HEK293 (cell line): ENCODE results near the gene INPP4B.

Experiments
- CTCF ChIA-PET: fragments of 350-600 bp; formaldehyde crosslinking; extraction: SDS; loops from one replicate; lab custom pipeline; 2021; ENCODE audit warnings: antibody characterized with exemption; lab: Yijun Ruan, JAX
- POLR2A ChIA-PET: fragments of 300-600 bp; formaldehyde crosslinking; extraction: SDS; loops from one replicate; lab custom pipeline; 2020; ENCODE audit warnings: antibody characterized with exemption, inconsistent platforms; lab: Yijun Ruan, JAX
- H3K27ac ChIP-seq: fragments of 200-500 bp; sonication (Bioruptor generic); 2 replicates; pipeline ENCODE4 v1.5.1; 2014; ENCODE audit warnings: low read depth, low read length, control low read depth, inconsistent platforms; ENCODE audit errors: extremely low read depth
- H3K36me3 ChIP-seq, 2 experiments: fragments of 200-500 bp in 1 of 2; sonication (Bioruptor generic) in 1 of 2; 1 replicate in 1 of 2; 2 replicates in 1 of 2; pipeline ENCODE4 v1.5.1; 2014 to 2017; ENCODE audit warnings: inconsistent platforms in 2 of 2, low read length in 2 of 2; ENCODE audit not compliant: control insufficient read depth in 2 of 2, insufficient read depth in 1 of 2
- H3K4me1 ChIP-seq: fragments of 200-500 bp; sonication (Bioruptor generic); 2 replicates; pipeline ENCODE4 v1.5.1; 2014; ENCODE audit warnings: mild to moderate bottlenecking, low read length, inconsistent platforms; ENCODE audit not compliant: control insufficient read depth, insufficient read depth
- H3K4me3 ChIP-seq: 2 replicates; pipeline ENCODE4 v1.5.1; 2011; ENCODE audit warnings: low read depth, mild to moderate bottlenecking, control low read depth, low read length, moderate library complexity
- H3K9me3 ChIP-seq: fragments of 200-500 bp; sonication (Bioruptor generic); 2 replicates; pipeline ENCODE4 v1.5.1; 2014; ENCODE audit warnings: low read depth, low read length, inconsistent platforms; ENCODE audit not compliant: control insufficient read depth, insufficient read depth
- AEBP2 ChIP-seq: fragments of 450-650 bp; formaldehyde crosslinking; IDR thresholded peaks from 2 replicates; pipeline ENCODE4 v1.5.1; 2016; ENCODE audit warnings: missing biosample characterization, missing genetic modification characterization, borderline replicate concordance
- ELK4 ChIP-seq: IDR thresholded peaks from 2 replicates; pipeline ENCODE4 v1.6.1; 2011; ENCODE audit warnings: mild to moderate bottlenecking, low read depth, low read length, borderline replicate concordance
- HIC1 ChIP-seq: fragments of 450-650 bp; formaldehyde crosslinking; IDR thresholded peaks from 2 replicates; pipeline ENCODE4 v1.5.1; 2016; ENCODE audit warnings: missing biosample characterization, missing genetic modification characterization
- MZF1 ChIP-seq: fragments of 450-650 bp; formaldehyde crosslinking; IDR thresholded peaks from 2 replicates; pipeline ENCODE4 v1.5.1; 2017; ENCODE audit warnings: missing biosample characterization, missing genetic modification characterization, borderline replicate concordance
- OSR2 ChIP-seq: fragments of 450-650 bp; formaldehyde crosslinking; IDR thresholded peaks from 2 replicates; pipeline ENCODE4 v1.5.1; 2016; ENCODE audit warnings: missing biosample characterization, missing genetic modification characterization
- SCRT2 ChIP-seq: fragments of 450-650 bp; formaldehyde crosslinking; IDR thresholded peaks from 2 replicates; pipeline ENCODE4 v1.5.1; 2016; ENCODE audit warnings: missing biosample characterization, missing genetic modification characterization
- YY2 ChIP-seq: fragments of 450-650 bp; formaldehyde crosslinking; IDR thresholded peaks from 2 replicates; pipeline ENCODE4 v1.5.1; 2016; ENCODE audit warnings: missing biosample characterization, missing genetic modification characterization
- ZBTB17 ChIP-seq: fragments of 450-650 bp; formaldehyde crosslinking; IDR thresholded peaks from 2 replicates; pipeline ENCODE4 v1.5.1; 2016; ENCODE audit warnings: missing biosample characterization, missing genetic modification characterization
- ZNF211 ChIP-seq: fragments of 450-650 bp; formaldehyde crosslinking; IDR thresholded peaks from 2 replicates; pipeline ENCODE4 v1.5.1; 2016; ENCODE audit warnings: low read depth, missing biosample characterization, missing genetic modification characterization
- ZNF350 ChIP-seq: fragments of 450-650 bp; formaldehyde crosslinking; IDR thresholded peaks from 2 replicates; pipeline ENCODE4 v1.5.0; 2017; ENCODE audit warnings: missing biosample characterization, mild to moderate bottlenecking, missing genetic modification characterization
- ZNF37A ChIP-seq: fragments of 450-650 bp; IDR thresholded peaks from 2 replicates; pipeline ENCODE4 v1.5.1; 2018; ENCODE audit warnings: missing biosample characterization, missing genetic modification characterization
- ZNF529 ChIP-seq: fragments of 450-650 bp; formaldehyde crosslinking; IDR thresholded peaks from 2 replicates; pipeline ENCODE4 v1.5.1; 2017; ENCODE audit warnings: missing genetic modification characterization, missing biosample characterization; ENCODE audit not compliant: insufficient replicate concordance
- ZNF610 ChIP-seq: fragments of 450-650 bp; formaldehyde crosslinking; IDR thresholded peaks from 2 replicates; pipeline ENCODE4 v1.5.1; 2016; ENCODE audit warnings: missing biosample characterization, missing genetic modification characterization, borderline replicate concordance
- ZNF768 ChIP-seq: fragments of 450-650 bp; formaldehyde crosslinking; IDR thresholded peaks from 2 replicates; pipeline ENCODE4 v1.5.1; 2018; ENCODE audit warnings: missing biosample characterization, mild to moderate bottlenecking, missing genetic modification characterization
- ZSCAN23 ChIP-seq: fragments of 450-650 bp; formaldehyde crosslinking; IDR thresholded peaks from 2 replicates; pipeline ENCODE4 v1.5.1; 2016; ENCODE audit warnings: missing biosample characterization, missing genetic modification characterization
- ZSCAN4 ChIP-seq: fragments of 450-650 bp; formaldehyde crosslinking; IDR thresholded peaks from 2 replicates; pipeline ENCODE4 v1.5.1; 2017; ENCODE audit warnings: missing biosample characterization, missing genetic modification characterization

The INPP4B gene

GRCh38 chr4:142373610-142374009 is 472.5 kb downstream of the INPP4B start:
- POLR2A ChIA-PET = no interaction called here
- TF ChIP-seq MZF1 (tag by site-specific recombination) = no peak
- 0 out of 2 replicates have a peak, but pooled peaks have one; percentile 33 for TF ChIP-seq OSR2
- H3K4me1 ChIP-seq = peaks cover 3% of the 10 kb centered on the region; the same call in 1 of the 2 replicates
- H3K4me3 ChIP-seq = no peak overlapping the region
- CTCF ChIA-PET = no interaction called here
- no peaks in the 10 kb centered on the region for H3K9me3 ChIP-seq
- no peaks in the 10 kb centered on the region for H3K36me3 ChIP-seq
- H3K27ac ChIP-seq = no peak overlapping the region

GRCh38 chr4:142372530-142373260 is 473.4 kb downstream of the INPP4B start:
- POLR2A ChIA-PET = no interaction called here
- H3K9me3 ChIP-seq = no peaks in the 10 kb centered on the region
- H3K36me3 ChIP-seq = no peaks in the 10 kb centered on the region
- H3K4me3 ChIP-seq = no peak overlapping the region
- no peak for TF ChIP-seq ZSCAN4 (tag by site-specific recombination)
- no peak for TF ChIP-seq SCRT2 (tag by site-specific recombination)
- TF ChIP-seq YY2 (tag by site-specific recombination) = no peak
- TF ChIP-seq ZNF529 (tag by site-specific recombination) = no peak
- TF ChIP-seq ZNF350 (tag by site-specific recombination) = no peak
- no peak for TF ChIP-seq ZNF768
- no peak for TF ChIP-seq ELK4
- no peak for TF ChIP-seq ZNF610 (tag by site-specific recombination)
- TF ChIP-seq ZBTB17 (tag by site-specific recombination) = no peak
- no peak for TF ChIP-seq AEBP2 (tag by site-specific recombination)
- no peak for TF ChIP-seq MZF1 (tag by site-specific recombination)
- no peak for TF ChIP-seq ZSCAN23
- TF ChIP-seq ZNF211 = no peak
- TF ChIP-seq ZNF37A (tag by site-specific recombination) = no peak
- TF ChIP-seq HIC1 = no peak
- TF ChIP-seq, all 188 proteins: peak for 0
- Histone ChIP-seq H3K4me1 (peaks cover 3% of the 10 kb centered on the region; the same call in 1 of the 2 replicates), H3K27ac (no peak overlapping the region)
- CTCF ChIA-PET = interaction anchor here (0.7 kb wide), 1 partner anchor 19 kb away, joined by 3 read pairs; no protein-coding TSS in a partner anchor
